HG02763 (cell line): ENCODE measurements around the gene SLC30A1.
"Not testable (repeated sequence)": the region's sequence is repeated elsewhere in the genome, so short reads cannot be mapped to it uniquely, and the experiment has no call there.

Source experiments
- ATAC-seq: cut with Tn5 transposase; IDR thresholded peaks from one replicate; pipeline ENCODE4 v1.9.1; 2021; ENCODE audit warnings: mild to moderate bottlenecking, moderate library complexity; ENCODE audit not compliant: unreplicated experiment

Gene SLC30A1

DNA sequence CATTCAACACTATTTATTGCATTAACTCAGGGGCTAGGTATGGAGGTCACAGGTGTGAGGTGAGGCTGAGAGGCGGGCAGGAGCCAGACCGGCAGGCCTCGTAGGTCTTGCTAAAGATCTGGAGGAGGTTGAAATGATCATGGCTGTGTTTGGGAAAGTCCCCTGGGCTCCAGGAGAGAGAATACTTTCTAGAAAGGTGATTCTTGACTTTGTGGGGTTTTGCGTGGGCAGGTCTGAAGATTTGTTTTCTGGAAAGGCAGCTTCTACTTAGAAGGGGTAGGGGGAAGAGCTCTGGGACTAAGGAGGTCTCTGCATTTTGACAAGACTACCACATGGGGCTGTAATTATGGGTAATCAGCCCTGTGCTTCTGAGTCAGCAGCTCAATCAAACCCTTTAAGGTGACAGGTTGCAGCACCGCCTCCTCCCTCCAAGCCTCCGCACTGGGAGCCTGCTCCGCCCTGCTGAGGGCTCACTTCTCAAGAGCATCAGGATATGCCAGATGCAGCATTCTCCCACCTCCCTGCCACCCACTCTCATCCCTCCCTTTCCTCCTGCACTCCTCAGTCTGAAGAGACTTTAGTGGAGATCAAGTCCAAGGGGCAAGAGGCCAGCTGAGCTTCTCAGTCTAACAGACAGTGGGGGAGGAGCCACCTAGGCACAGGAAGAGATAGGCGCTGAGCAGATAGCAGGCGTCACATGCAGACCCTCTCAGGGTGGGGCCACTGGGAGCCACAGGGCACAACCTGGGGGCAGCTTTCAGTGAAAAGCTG, 30.5 kb downstream of the SLC30A1 start:
- ATAC-seq = no peak

GRCh38 chr1:211547710-211548109, 31.3 kb downstream of the SLC30A1 start:
- ATAC-seq = no peak

DNA sequence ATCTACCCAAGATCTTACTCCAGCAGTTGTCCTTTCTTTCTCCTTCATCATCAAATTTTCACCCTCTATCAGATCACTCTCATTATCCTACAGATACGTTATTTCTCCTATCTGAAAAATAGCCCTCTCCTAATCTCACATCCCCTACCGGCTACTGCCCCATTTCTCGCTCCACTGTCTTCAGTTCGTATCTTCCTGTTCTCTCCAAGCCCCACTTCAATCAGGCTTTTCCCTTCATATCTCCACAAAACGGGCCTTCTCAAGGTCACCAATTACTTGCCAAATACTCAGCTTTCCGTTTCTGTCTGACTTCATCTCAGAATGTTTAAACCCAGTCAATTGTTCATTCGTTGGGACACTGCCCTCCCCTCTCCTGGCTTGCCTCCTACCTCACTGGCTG, 32.4 kb downstream of the SLC30A1 start:
- no peak for ATAC-seq

DNA sequence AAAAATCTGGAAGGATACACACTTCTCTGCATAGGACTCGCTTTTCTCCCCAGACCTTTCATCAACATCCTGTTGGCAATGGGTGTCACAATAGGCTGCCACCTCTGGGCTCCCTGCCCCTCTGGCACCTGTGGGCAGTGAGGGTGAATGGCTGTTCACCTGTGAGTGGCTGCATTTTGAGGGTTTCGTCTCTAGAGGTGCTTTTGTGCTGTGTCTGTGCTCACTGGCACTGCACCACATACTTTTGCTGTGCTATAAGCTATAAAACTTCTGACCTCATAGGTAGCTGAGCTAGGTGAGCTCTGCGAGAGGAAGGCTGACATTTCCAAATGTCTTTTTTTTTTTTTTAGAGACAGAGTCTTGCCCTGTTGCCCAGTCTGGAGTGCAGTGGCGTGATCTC, 35.9 kb downstream of the SLC30A1 start:
- ATAC-seq = no peak

GRCh38 chr1:211541720-211542477, 37.1 kb downstream of the SLC30A1 start:
- ATAC-seq = no peak

- no peak for ATAC-seq
These were observed 37.7 kb downstream of the SLC30A1 start for GRCh38 chr1:211541278-211541677.

- not testable (repeated sequence) for ATAC-seq
These were observed 38.1 kb downstream of the SLC30A1 start for GRCh38 chr1:211540824-211541223.

DNA sequence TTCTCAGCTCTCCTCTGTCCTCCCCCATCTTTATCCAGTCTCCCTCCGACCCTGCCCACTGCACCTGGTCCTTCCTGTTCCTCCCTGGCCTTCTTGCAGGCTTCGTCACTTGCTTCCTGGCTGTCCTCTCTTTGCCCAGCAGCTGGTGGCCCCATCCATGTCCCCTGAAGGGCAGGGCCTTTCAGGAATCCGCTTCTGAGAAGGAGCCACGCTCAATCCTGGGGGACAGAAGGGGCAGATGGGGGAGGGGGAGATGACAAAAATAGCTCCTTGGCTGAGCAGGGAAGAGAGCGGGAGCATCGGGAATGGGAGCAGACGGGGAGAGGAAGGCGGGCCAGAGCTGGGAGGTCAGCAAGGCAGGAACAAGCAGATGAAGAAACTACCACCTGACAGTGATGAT, 40.7 kb downstream of the SLC30A1 start:
- ATAC-seq = no peak

GRCh38 chr1:211537253-211537652, 41.7 kb downstream of the SLC30A1 start:
- ATAC-seq = no peak

DNA sequence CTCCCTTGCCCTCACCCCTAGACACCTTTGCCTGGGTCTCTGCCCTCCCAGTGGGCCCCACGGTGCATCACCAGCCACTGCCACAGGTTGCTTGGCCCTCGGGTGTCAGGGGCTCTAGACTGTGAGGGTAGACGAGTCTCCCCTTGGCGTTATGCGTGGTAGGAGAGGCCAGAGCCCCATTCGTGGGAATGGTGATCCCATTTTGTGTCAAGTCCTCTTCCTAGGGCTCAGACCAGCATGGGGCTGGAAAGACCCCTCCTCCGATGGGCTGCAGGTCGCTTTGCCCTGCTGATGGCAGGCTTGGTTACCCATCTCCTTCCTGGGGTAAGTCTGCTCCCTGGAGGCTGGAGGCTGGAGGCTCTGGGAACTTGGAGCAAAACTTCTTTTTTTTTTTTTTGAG, 42.4 kb downstream of the SLC30A1 start:
- no peak for ATAC-seq

GRCh38 chr1:211535346-211535745, 43.6 kb downstream of the SLC30A1 start:
- no peak for ATAC-seq

DNA sequence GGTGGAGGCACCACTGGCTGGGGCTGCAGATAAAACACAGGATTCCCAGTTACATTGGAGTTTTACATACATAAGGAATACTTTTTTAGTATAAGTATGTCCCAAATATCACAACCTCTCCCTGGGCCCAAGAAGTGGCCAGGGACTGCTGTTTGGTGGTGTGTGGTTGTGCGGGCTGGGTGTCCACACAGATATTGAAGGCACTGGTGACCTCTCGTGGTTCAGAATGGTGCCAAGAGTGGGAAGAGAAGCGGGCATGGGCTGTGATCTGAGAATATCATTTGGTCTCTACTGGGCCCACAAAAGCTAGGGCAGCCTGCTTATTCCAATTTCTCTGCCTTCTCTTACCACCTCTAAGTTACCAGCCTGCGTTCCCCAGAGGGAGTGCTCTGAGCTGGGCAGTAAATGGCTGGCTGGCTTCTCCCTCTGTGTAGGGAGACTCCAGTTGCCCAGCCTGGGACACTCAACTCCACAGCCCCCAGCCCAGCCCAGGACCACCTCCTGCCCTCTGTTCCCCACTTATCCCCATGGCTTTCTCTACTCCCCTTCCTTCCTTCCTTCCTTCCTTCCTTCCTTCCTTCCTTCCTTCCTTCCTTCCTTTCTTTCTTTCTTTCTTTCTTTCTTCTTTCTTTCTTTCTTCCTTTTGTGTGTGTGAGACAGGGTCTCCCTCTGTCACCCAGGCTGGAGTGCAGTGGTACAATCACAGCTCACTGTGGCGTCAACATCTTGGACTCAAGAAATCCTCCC, 44.2 kb downstream of the SLC30A1 start:
- ATAC-seq = no peak

GRCh38 chr1:211532088-211532444, 46.9 kb downstream of the SLC30A1 start:
- ATAC-seq = no peak

- no peak for ATAC-seq
These were observed 47.5 kb downstream of the SLC30A1 start for GRCh38 chr1:211531194-211532087.

DNA sequence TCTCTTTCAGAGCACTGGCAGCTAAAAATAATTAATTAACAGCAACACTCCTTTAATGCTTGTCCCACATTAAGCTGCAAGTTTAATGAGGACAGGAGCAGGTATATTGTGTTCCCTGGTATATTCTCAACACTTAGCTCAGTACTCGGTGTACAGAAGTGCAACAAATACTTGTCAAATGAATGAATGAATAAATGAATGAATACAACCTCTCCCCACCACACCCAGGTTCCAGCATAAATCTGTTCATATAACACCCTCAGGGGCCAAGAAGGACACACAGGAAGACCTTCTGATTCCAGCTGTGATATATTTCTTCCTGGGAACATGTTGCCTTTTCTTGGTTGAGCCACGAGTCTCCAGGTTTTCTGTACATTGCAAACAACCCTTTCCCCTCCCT, 48.9 kb downstream of the SLC30A1 start:
- no peak for ATAC-seq

DNA sequence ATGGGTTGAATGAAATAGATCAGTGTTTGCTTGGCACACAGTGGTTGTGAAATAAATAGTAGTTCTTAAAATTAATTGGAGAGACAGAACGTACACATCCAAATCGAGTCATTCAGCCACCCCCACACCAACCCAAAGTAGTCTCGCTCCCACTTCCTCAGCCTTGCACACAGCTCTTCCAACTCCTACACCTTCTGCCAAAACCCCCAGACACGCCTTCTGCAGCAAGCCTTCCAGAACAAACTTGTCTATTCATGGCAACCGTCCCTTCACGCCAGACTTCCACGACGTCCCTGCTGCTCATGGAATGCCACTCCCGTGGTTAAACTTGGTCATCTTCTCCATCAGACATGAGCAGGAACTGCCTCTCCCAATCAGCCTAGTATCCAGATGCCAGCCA, 49.5 kb downstream of the SLC30A1 start:
- no peak for ATAC-seq

- ATAC-seq = no peak
These were observed 50.0 kb downstream of the SLC30A1 start for GRCh38 chr1:211529011-211529410.

DNA sequence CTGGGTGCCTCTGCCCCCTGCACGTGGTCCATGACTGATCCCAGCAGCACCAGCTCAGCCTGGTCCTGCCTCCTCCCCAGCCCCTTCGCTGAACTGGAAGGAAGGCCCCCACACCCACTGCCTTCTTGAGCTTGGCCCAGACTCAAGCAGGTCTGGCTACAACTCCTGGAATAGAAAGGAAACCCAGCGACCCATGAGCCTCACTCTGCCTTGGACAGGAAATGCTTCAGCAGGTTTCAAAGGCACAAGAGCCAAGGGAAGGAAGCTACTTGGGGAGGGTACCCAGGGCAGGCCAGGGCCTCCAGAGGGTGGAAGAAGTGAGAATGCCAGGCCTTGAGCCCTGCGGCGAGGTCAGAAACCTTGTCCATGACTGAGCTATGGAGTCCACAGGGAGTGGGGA, 51.1 kb downstream of the SLC30A1 start:
- ATAC-seq = no peak

DNA sequence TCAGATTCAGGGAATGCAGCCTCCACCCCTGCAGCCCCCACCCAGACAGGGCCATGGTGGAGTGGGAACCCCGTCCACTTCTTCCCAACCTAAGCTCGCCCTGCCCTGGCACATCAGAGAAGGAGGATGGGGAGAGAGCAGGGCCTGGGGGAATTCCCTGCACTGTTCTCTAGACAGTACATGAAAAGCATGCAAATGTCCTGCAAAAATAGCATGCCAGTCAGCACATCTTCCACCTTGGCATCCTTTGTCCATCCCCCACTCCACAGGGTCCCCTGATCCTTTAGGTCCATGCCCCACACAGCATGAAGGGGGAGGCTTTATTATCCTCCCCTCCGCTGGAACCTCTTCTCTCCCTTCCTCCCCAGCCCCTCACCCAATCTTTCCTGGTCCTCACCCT, 52.0 kb downstream of the SLC30A1 start:
- ATAC-seq = peak; percentile 86

DNA sequence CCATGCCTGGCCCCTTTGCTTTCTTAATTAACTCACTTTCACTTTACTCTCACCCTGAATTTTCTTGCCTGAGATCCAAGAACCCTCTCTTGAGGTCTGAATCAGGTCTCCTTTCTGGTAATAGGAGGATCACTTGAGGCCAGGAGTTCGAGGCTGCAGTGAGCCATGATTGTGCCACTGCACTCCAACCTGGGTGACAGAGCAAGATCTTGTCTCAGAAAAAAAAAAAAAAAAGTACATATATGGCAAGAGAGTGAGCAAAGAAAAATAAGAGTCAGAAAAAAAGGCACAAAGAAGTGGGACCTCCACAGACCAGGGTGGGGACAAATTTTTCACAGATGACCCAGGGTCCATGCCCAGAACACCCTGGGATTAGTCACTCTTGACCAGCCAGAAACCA, 52.9 kb downstream of the SLC30A1 start:
- no peak for ATAC-seq
